ENCODE results near the gene TSPY2.
"Not testable (repeated sequence)": the region's sequence is repeated elsewhere in the genome, so short reads cannot be mapped to it uniquely, and the experiment has no call there.

The TSPY2 gene, protein sequence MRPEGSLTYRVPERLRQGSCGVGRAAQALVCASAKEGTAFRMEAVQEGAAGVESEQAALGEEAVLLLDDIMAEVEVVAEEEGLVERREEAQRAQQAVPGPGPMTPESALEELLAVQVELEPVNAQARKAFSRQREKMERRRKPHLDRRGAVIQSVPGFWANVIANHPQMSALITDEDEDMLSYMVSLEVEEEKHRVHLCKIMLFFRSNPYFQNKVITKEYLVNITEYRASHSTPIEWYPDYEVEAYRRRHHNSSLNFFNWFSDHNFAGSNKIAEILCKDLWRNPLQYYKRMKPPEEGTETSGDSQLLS

DNA sequence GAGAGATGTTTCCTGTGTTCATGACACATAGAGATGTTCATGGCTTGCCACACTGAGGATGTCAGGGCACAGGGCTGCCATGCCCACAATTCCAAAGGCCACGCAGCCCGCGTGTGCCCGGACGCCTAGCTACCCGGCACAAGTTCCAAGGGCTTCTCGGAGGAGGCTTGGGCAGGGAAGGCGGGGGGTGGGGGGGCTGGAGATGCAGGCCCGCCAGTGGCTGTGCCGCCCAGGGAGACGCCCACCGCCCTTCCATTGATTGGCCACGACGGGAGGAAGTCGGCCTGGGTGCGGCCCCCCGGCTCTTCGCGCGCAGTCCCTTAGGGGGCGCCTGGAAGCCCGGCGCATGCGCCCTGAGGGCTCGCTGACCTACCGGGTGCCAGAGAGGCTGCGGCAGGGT lies at the start of gene TSPY2:
TSS of gene TSPY2 (plus strand) at position 301 of the 400 bp plus-strand sequence. CDS start at position 347, 46 bp downstream.
- not testable (repeated sequence) for H3K27me3 ChIP-seq (ENCODE audit: insufficient read depth, low read length); H3K36me3 ChIP-seq (ENCODE audit: insufficient read depth, low read length); H2AFZ ChIP-seq (ENCODE audit: low read depth, low read length); H3K4me3 ChIP-seq (ENCODE audit: low read length); H3K9me3 ChIP-seq (ENCODE audit: low read length); H3K4me1 ChIP-seq (ENCODE audit: insufficient read depth, low read length)

DNA sequence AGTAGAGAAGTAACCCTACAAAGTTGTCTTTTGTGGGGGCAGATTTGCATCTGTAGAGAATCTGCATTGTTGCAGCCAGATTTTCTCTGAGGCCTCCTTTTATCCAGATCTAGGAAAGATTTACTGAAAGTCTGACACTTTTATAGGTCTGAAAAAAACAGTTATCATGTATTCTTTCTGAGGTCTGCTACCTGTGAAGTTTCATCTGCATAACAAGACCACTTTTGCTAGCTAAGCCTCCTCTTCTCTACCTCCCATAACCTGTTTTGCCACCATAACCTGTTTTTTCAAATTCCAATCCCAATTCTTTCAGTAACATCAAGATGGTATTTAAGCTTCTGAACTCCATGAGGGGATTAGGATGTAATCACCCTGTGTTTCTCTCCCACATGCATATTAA lies 36.5 kb upstream of the TSPY2 start:
- H3K9me3 ChIP-seq (ENCODE audit: low read length); H3K27me3 ChIP-seq (ENCODE audit: insufficient read depth, low read length); H3K4me3 ChIP-seq (ENCODE audit: low read length); H3K4me1 ChIP-seq (ENCODE audit: insufficient read depth, low read length); H3K36me3 ChIP-seq (ENCODE audit: insufficient read depth, low read length); H2AFZ ChIP-seq (ENCODE audit: low read depth, low read length): not testable (repeated sequence)

DNA sequence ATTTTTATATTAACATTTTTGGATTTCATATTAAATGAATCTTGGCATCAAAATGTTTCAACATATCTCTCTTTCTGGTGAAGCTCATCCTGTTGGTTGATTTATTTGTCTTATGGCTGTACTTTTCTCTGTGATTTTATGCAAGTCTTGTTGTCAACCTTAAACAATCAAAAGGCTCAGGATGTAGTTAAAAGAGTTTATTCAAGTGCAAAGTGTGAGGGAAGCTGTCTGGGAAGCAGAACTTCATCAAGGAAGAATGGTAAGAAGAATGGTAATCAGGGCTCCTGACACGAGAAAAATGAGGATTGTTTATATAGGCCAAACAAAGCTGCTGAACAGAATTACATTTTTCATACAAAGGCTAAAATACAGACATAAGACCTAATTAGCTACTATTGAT lies 29.0 kb upstream of the TSPY2 start:
- H3K27me3 ChIP-seq (ENCODE audit: insufficient read depth, low read length); H3K36me3 ChIP-seq (ENCODE audit: insufficient read depth, low read length); H3K4me1 ChIP-seq (ENCODE audit: insufficient read depth, low read length); H3K9me3 ChIP-seq (ENCODE audit: low read length); H3K4me3 ChIP-seq (ENCODE audit: low read length); H2AFZ ChIP-seq (ENCODE audit: low read depth, low read length): not testable (repeated sequence)

DNA sequence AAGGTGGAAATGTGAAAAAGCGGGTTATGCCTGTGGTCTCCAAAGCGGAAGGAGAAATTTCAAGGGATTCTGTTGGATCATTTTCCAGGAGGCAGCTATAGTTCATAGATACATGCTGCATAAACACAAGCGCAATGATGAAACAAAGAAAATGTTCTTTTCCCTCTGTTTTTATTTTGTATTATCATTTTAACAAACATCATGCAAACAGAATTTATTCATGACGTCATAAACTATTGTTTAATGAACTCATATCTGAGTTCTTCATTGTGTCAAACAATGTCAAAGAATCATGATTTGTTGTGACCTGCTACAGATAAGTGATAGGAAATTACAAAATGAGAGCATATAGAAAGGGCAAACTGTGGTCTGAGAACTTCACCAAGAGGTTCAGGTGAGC lies 23.8 kb downstream of the TSPY2 start:
- H3K9me3 ChIP-seq (ENCODE audit: low read length); H2AFZ ChIP-seq (ENCODE audit: low read depth, low read length); H3K4me1 ChIP-seq (ENCODE audit: insufficient read depth, low read length); H3K4me3 ChIP-seq (ENCODE audit: low read length); H3K27me3 ChIP-seq (ENCODE audit: insufficient read depth, low read length); H3K36me3 ChIP-seq (ENCODE audit: insufficient read depth, low read length): not testable (repeated sequence)
